HepG2 (cell line): ENCODE results near the gene SLC35F3. TPM values are rescaled to one million over a fixed set of nuclear protein-coding genes. Genes with fewer than 3 reads are reported as not detected.

Source experiments
- ATAC-seq: fragments of 200-7000 bp; cut with Tn5 transposase; 3 replicates; pipeline ENCODE4 v1.9.1; 2020; ENCODE audit warnings: mild to moderate bottlenecking, moderate library complexity
- BruUV-seq: library from RNA; stranded (reverse); fragments of 400-500 nt; replicated peaks from 2 replicates; lab custom pipeline; 2021; lab: Mats Ljungman, UMichigan
- CTCF ChIA-PET: fragments of 300-600 bp; formaldehyde crosslinking; extraction: SDS; loops from one replicate; lab custom pipeline; 2021; ENCODE audit warnings: low total read pairs, inconsistent platforms, low intra/inter-chr PET ratio; lab: Yijun Ruan, JAX
- POLR2A ChIA-PET: fragments of 350-600 bp; sonication (Branson Sonifier 250); formaldehyde crosslinking; loops from one replicate; lab custom pipeline; 2020; ENCODE audit warnings: antibody characterized with exemption, inconsistent platforms; lab: Yijun Ruan, JAX
- DNase-seq: peaks from one replicate; pipeline ENCODE4 v3.0.0-alpha.2; 2015; ENCODE audit warnings: low spot score
- FAIRE-seq: peaks from 3 replicates; lab custom pipeline; 2011; peaks lifted over from hg19 to GRCh38; lab: Jason Lieb, UNC
- H2AFZ ChIP-seq: one replicate; pipeline ENCODE4 v1.6.1; 2011; ENCODE audit warnings: low read length, inconsistent platforms
- H3K27ac ChIP-seq: fragments of 300-600 bp; 3 replicates; pipeline ENCODE4 v1.8.0; 2011; ENCODE audit warnings: mixed run types, mild to moderate bottlenecking, mixed read lengths, low read length, inconsistent platforms; ENCODE audit not compliant: insufficient read depth; ENCODE audit errors: extremely low read length
- H3K27me3 ChIP-seq, 2 experiments: fragments of 200-600 bp in 1 of 2; 2 replicates in 1 of 2; 3 replicates in 1 of 2; pipeline versions ENCODE4 v1.6.0 to v1.8.0; 2011; ENCODE audit warnings: low read length in 2 of 2, mild to moderate bottlenecking in 2 of 2, moderate library complexity in 2 of 2, inconsistent platforms in 1 of 2; ENCODE audit not compliant: insufficient read depth in 2 of 2, control insufficient read depth in 1 of 2
- H3K36me3 ChIP-seq, 2 experiments: fragments of 200-600 bp in 1 of 2; replicated peaks in 1 of 2; 2 replicates in 1 of 2; 3 replicates in 1 of 2; pipeline versions ENCODE4 v1.5.1 to v1.8.0; 2011; ENCODE audit warnings: low read length in 2 of 2, inconsistent platforms in 1 of 2; ENCODE audit not compliant: insufficient read depth in 2 of 2, control insufficient read depth in 1 of 2
- H3K4me1 ChIP-seq: 2 replicates; pipeline ENCODE4 v1.5.1; 2012; ENCODE audit warnings: low read length, inconsistent platforms; ENCODE audit not compliant: insufficient read depth
- H3K4me2 ChIP-seq: 2 replicates; pipeline ENCODE4 v1.6.0; 2011; ENCODE audit warnings: low read depth, low read length, inconsistent platforms
- H3K4me3 ChIP-seq, 3 experiments: fragments of 200-600 bp in 1 of 3; sonication (generic), shearing (Covaris generic) in 1 of 3; replicated peaks in 1 of 3; 2 replicates each; pipeline ENCODE4 v1.5.1; 2011 to 2016; ENCODE audit warnings: low read length in 3 of 3, inconsistent platforms in 2 of 3, low read depth in 2 of 3, mild to moderate bottlenecking in 2 of 3, control low read depth in 1 of 3, mixed read lengths in 1 of 3; ENCODE audit not compliant: insufficient read depth in 1 of 3
- H3K79me2 ChIP-seq: one replicate; pipeline ENCODE4 v1.6.1; 2011; ENCODE audit warnings: low read length, inconsistent platforms; ENCODE audit not compliant: insufficient read depth
- H3K9ac ChIP-seq: 2 replicates; pipeline ENCODE4 v1.6.0; 2011; ENCODE audit warnings: mild to moderate bottlenecking, low read depth, low read length, inconsistent platforms; ENCODE audit not compliant: insufficient read depth
- H3K9me3 ChIP-seq: 2 replicates; pipeline ENCODE4 v1.5.1; 2012; ENCODE audit warnings: mild to moderate bottlenecking, low read length
- H4K20me1 ChIP-seq: 2 replicates; pipeline ENCODE4 v1.6.0; 2011; ENCODE audit warnings: inconsistent platforms, mild to moderate bottlenecking, low read length, moderate library complexity; ENCODE audit not compliant: insufficient read depth
- AKNA ChIP-seq: sonication (generic); formaldehyde crosslinking; IDR thresholded peaks from 2 replicates; pipeline ENCODE4 v1.4.0; 2020; ENCODE audit warnings: missing genetic modification reagents, borderline replicate concordance
- BRCA1 ChIP-seq: sonication (generic); formaldehyde crosslinking; IDR thresholded peaks from 2 replicates; pipeline ENCODE4 v1.4.0; 2020; ENCODE audit warnings: missing genetic modification reagents
- DNMT3B ChIP-seq: conservative IDR thresholded peaks from 2 replicates; pipeline ENCODE4 v1.6.1; 2016; ENCODE audit warnings: missing biosample characterization, control low read depth
- HNRNPH1 ChIP-seq: fragments of 200-400 bp; formaldehyde crosslinking; optimal IDR thresholded peaks from 2 replicates; pipeline ENCODE3; 2017; ENCODE audit warnings: mild to moderate bottlenecking, low read depth, low read length
- KMT2B ChIP-seq: IDR thresholded peaks from 2 replicates; pipeline ENCODE4 v1.6.1; 2016; ENCODE audit warnings: missing genetic modification reagents, missing compliant biosample characterization
- NR0B2 ChIP-seq: sonication (generic); formaldehyde crosslinking; IDR thresholded peaks from 2 replicates; pipeline ENCODE4 v1.4.0; 2020; ENCODE audit warnings: mild to moderate bottlenecking, missing genetic modification reagents
- POLR2G ChIP-seq: fragments of 200-400 bp; formaldehyde crosslinking; IDR thresholded peaks from 2 replicates; pipeline ENCODE4 v1.6.1; 2018; ENCODE audit warnings: mild to moderate bottlenecking, low read depth, low read length, moderate library complexity
- RNF219 ChIP-seq: sonication (generic); formaldehyde crosslinking; IDR thresholded peaks from 2 replicates; pipeline ENCODE4 v1.5.0; 2020; ENCODE audit warnings: mild to moderate bottlenecking, missing genetic modification reagents
- SUZ12 ChIP-seq: fragments of 150-350 bp; IDR thresholded peaks from 2 replicates; pipeline ENCODE4 v1.6.1; 2014; ENCODE audit warnings: low read depth, low read length
- TFE3 ChIP-seq: IDR thresholded peaks from 2 replicates; pipeline ENCODE4 v1.6.1; 2016
- ZBTB38 ChIP-seq: sonication (generic); formaldehyde crosslinking; IDR thresholded peaks from 2 replicates; pipeline ENCODE4 v1.5.1; 2020; ENCODE audit warnings: mild to moderate bottlenecking, missing genetic modification reagents
- ZNF691 ChIP-seq: sonication (generic); formaldehyde crosslinking; IDR thresholded peaks from 2 replicates; pipeline ENCODE4 v1.4.0; 2020; ENCODE audit warnings: missing genetic modification reagents, low read depth, mild to moderate bottlenecking, borderline replicate concordance
- ZNF704 ChIP-seq: sonication (generic); formaldehyde crosslinking; IDR thresholded peaks from 2 replicates; pipeline ENCODE4 v1.8.1; 2023; ENCODE audit warnings: mild to moderate bottlenecking, inconsistent platforms, moderate library complexity, missing genetic modification reagents, borderline replicate concordance
- WGBS: methylation state at CpG from one replicate; pipeline ENCODE4 v1.1.6; 2017; ENCODE audit warnings: low lambda C conversion rate; 5-methylcytosine and 5-hydroxymethylcytosine counted together
- in situ Hi-C: cut with HindIII; loops from 2 replicates; pipeline ENCODE4 v1.10.0; 2017; ENCODE audit warnings: low pct_unique_long_range_greater_than_20kb; ENCODE audit not compliant: extremely low pct_ligation_motif_present
- intact Hi-C: fragments of 100-400 bp; cut with micrococcal nuclease; formaldehyde crosslinking; loops from one replicate; pipeline ENCODE4 v1.10.0; 2022; ENCODE audit not compliant: unreplicated experiment
- polyA plus RNA-seq, 8 experiments: library from polyadenylated mRNA; depleted of rRNA in 3 of 8; stranded (reverse) in 7 of 8; unstranded in 1 of 8; fragments of >200 nt; fragmentation: Illumina TruSeq in 4 of 8; extraction: Trizol in 4 of 8; gene quantifications; 2 replicates each; pipeline versions ENCODE4 v1.2.1 to v1.2.3, GENCODE V29; 2011 to 2016; ENCODE audit warnings: low read depth in 4 of 8, missing spikeins in 1 of 8, mixed read lengths in 1 of 8; ENCODE audit not compliant: insufficient read depth in 1 of 8
- total RNA-seq, 5 experiments: library from RNA; depleted of rRNA; stranded (reverse); fragments of >200 nt; fragmentation: Illumina TruSeq; extraction: Trizol; gene quantifications; 2 replicates each; pipeline ENCODE4 v1.2.3, GENCODE V29; 2016; ENCODE audit warnings: low read depth in 1 of 5

Gene SLC35F3
- total and polyA plus RNA-seq, 2 of the 13 experiments (the other 11 are each of a cell fraction or from before 2014, with no cell fraction given) = not detected

GRCh38 chr1:234307726-234308125 is 403.2 kb downstream of the SLC35F3 start:
- FAIRE-seq (no peak), ATAC-seq (no peak), DNase-seq (no peak)
- Histone ChIP-seq H3K27me3 (no peaks in the 10 kb centered on the region), H4K20me1 (no peaks in the 10 kb centered on the region), H2AFZ (no peak overlapping the region), H3K36me3 (no peaks in the 10 kb centered on the region), H3K79me2 (no peaks in the 10 kb centered on the region), H3K4me1 (peaks cover 26% of the 10 kb centered on the region), H3K27ac (no peak overlapping the region), H3K9me3 (no peaks in the 10 kb centered on the region), H3K4me3 (no peak overlapping the region), H3K4me2 (no peak overlapping the region), H3K9ac (no peak overlapping the region)
- intact Hi-C loops = no loop called here
- POLR2A ChIA-PET = no interaction called here
- in situ Hi-C loops = loop anchor here (25.0 kb wide), 1 partner anchor 170 kb away; no protein-coding TSS in a partner anchor
- CTCF ChIA-PET = no interaction called here
- WGBS = 48% methylated on average over 6 of the region's 6 CpGs
- no TSS peak for BruUV-seq
- no peak for TF ChIP-seq KMT2B
- TF ChIP-seq ZBTB38 (CRISPR knock-in tag) = no peak
- TF ChIP-seq DNMT3B (CRISPR knock-in tag) = no peak
- no peak for TF ChIP-seq NR0B2
- TF ChIP-seq HNRNPH1 = no peak
- TF ChIP-seq AKNA (CRISPR knock-in tag) = no peak
- TF ChIP-seq BRCA1 (CRISPR knock-in tag) = no peak
- no peak for TF ChIP-seq RNF219 (CRISPR knock-in tag)
- no peak for TF ChIP-seq POLR2G
- no peak for TF ChIP-seq TFE3
- no peak for TF ChIP-seq ZNF691 (CRISPR knock-in tag)
- no peak for TF ChIP-seq SUZ12
- TF ChIP-seq ZNF704 (CRISPR knock-in tag) = no peak
